Thyroid gland (tissue), 4 donors: ENCODE results near the gene RAVER2.

Source experiments
- CTCF ChIP-seq, 6 experiments: fragments of 200-600 bp in 3 of 6; fragments of 450-650 bp in 3 of 6; sonication (generic) in 3 of 6; IDR thresholded peaks; one replicate each; pipeline ENCODE4 v1.5.1; 2016 to 2019; ENCODE audit warnings: antibody characterized with exemption in 6 of 6, mild to moderate bottlenecking in 2 of 6, inconsistent platforms in 1 of 6, moderate library complexity in 1 of 6
- POLR2A ChIP-seq, 2 donors: fragments of 450-650 bp; IDR thresholded peaks; one replicate each; pipeline ENCODE4 v1.6.1; 2017; ENCODE audit warnings: antibody characterized with exemption in 2 of 2, mild to moderate bottlenecking in 2 of 2, moderate library complexity in 1 of 2

GRCh38 chr1:64841330-64842065 is 96.6 kb downstream of the RAVER2 start:
- TF ChIP-seq CTCF (IDR thresholded peaks at IDR 0.05) (no peak), POLR2A (IDR thresholded peaks at IDR 0.05) (no peak)
